ENCODE data around the gene TLE3.

Gene TLE3

DNA sequence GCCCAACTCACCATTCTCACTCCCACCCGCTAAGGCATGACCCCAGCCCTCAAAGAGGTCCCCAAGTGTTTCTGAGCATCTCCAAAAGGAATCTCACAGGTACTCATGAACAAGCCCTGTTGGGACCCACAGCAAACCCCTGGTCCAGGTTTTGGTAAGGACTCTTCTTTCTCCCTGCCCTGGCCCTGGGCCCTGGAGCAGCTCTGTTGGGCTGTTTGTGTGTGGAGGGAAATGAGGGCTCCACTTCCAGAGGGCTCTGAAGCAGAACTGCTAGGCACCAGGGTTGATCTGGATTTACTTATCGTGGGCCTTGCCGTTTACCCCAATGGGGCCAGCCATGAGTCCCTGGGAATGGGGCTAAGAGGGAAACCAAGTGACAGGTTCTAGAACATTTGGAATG, 92.9 kb downstream of the TLE3 start:
- no peak overlapping the region for H3K27ac ChIP-seq (ENCODE audit: low read depth, low read length)
- peaks cover 6 to 11% (median 10%) of the 10 kb centered on the region in 5 donors for H3K9me3 ChIP-seq (ENCODE audit: control insufficient read depth in 5 of 5, low read length in 5 of 5)
- peaks cover 0 to 6% (median 0%) of the 10 kb centered on the region in 5 donors for H3K27me3 ChIP-seq (ENCODE audit: control insufficient read depth in 5 of 5, insufficient read depth in 4 of 5, low read length in 5 of 5)

DNA sequence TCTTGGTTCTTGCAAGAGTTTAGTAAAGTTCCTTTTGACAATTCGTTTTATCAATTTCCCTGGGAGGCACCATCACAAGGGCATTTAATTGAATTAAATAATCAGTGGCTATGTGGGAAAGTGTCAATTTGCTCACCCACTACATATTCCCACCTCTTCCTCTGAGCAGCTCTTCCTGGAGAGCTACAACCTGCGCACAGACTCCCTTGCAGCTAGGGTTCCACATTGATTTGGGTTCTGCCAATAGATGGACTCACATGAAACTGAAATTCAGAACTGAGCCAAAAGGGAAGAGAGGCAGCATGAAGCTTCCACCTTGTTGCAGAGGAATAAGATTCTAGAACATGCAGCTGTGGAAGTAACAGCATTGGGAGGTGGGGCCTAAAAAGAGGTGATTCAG, 94.8 kb downstream of the TLE3 start:
- Histone ChIP-seq H3K36me3 (ENCODE audit: control insufficient read depth in 5 of 5, insufficient read depth in 5 of 5, low read length in 5 of 5) (no peaks in the 10 kb centered on the region), H3K27ac (ENCODE audit: low read depth, low read length) (no peak overlapping the region), H3K9ac (ENCODE audit: low read length in 5 of 5) (no peak overlapping the region), H3K9me3 (ENCODE audit: control insufficient read depth in 5 of 5, low read length in 5 of 5) (peaks cover 6 to 11% (median 10%) of the 10 kb centered on the region in 5 donors), H3K4me3 (ENCODE audit: low read depth in 1 of 5, low read length in 5 of 5) (no peak overlapping the region), H3K27me3 (ENCODE audit: control insufficient read depth in 5 of 5, insufficient read depth in 4 of 5, low read length in 5 of 5) (no peaks in the 10 kb centered on the region), H3K4me1 (ENCODE audit: control insufficient read depth in 5 of 5, insufficient read depth in 5 of 5, low read length in 5 of 5) (no peaks in the 10 kb centered on the region)

More for the DNA sequence above, 92.9 kb downstream of the TLE3 start:
- Histone ChIP-seq H3K9ac (ENCODE audit: low read length in 5 of 5) (no peak overlapping the region), H3K4me1 (ENCODE audit: control insufficient read depth in 5 of 5, insufficient read depth in 5 of 5, low read length in 5 of 5) (no peaks in the 10 kb centered on the region), H3K4me3 (ENCODE audit: low read depth in 1 of 5, low read length in 5 of 5) (no peak overlapping the region), H3K36me3 (ENCODE audit: control insufficient read depth in 5 of 5, insufficient read depth in 5 of 5, low read length in 5 of 5) (no peaks in the 10 kb centered on the region)

DNA sequence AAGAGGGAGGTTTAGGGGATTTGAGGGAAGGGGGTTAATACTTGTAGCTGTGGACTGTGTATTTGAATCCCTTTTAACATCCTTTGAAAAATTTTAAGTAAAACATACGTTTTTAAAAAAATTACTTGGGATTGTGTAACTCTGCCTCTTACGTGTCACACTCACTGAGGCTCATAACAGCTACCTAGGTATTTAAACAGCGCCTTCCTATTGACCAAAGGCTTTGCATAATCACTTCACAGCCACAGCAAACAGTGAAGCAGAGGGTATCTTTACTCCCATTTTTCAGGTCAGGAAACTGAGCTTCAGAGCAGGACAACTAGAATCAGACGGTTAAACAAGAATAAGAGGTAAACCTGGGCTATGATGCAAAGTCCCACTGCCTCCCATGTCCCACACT, 95.9 kb downstream of the TLE3 start:
- Histone ChIP-seq H3K36me3 (ENCODE audit: control insufficient read depth in 5 of 5, insufficient read depth in 5 of 5, low read length in 5 of 5) (no peaks in the 10 kb centered on the region), H3K27ac (ENCODE audit: low read depth, low read length) (no peak overlapping the region), H3K4me3 (ENCODE audit: low read depth in 1 of 5, low read length in 5 of 5) (no peak overlapping the region), H3K9ac (ENCODE audit: low read length in 5 of 5) (no peak overlapping the region), H3K27me3 (ENCODE audit: control insufficient read depth in 5 of 5, insufficient read depth in 4 of 5, low read length in 5 of 5) (no peaks in the 10 kb centered on the region), H3K9me3 (ENCODE audit: control insufficient read depth in 5 of 5, low read length in 5 of 5) (peaks cover 6 to 11% (median 10%) of the 10 kb centered on the region in 5 donors), H3K4me1 (ENCODE audit: control insufficient read depth in 5 of 5, insufficient read depth in 5 of 5, low read length in 5 of 5) (no peaks in the 10 kb centered on the region)

DNA sequence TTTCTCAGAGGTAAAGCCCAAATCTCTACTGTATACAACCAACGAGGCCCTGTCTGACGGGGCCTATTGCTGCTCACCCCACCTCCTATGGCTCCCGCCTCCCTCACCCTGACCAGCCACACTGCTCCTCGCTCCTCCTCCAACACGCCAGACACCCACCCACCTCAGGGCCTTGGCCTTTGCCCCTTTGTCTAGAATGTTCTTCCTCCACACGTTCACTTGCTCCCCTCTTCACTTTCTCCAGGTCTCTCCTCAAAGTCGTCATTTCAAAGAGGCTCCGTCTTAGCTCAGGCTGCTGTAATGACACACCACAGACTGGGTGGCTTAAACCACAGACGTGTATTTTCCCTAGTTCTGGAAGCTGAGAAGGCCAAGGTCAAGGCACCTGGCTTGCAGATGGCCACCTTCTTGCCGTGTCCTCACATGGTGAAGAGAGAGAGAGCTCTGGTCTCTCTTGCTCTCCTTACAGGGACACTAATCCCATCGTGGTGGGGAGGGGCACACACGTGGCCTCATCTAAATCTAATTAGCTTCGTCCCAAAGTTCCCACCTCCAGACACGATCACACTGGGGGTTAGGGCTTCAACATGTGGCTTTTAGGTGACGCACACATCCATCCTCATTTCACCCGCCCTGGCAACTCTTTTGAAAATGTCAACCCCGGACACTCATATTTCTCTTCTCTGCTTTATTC, 98.2 kb downstream of the TLE3 start:
- no peak overlapping the region for H3K27ac ChIP-seq (ENCODE audit: low read depth, low read length)
- H3K27me3 ChIP-seq (ENCODE audit: control insufficient read depth in 5 of 5, insufficient read depth in 4 of 5, low read length in 5 of 5) = peaks cover 0 to 3% (median 0%) of the 10 kb centered on the region in 5 donors
- no peak overlapping the region for H3K9ac ChIP-seq (ENCODE audit: low read length in 5 of 5)

DNA sequence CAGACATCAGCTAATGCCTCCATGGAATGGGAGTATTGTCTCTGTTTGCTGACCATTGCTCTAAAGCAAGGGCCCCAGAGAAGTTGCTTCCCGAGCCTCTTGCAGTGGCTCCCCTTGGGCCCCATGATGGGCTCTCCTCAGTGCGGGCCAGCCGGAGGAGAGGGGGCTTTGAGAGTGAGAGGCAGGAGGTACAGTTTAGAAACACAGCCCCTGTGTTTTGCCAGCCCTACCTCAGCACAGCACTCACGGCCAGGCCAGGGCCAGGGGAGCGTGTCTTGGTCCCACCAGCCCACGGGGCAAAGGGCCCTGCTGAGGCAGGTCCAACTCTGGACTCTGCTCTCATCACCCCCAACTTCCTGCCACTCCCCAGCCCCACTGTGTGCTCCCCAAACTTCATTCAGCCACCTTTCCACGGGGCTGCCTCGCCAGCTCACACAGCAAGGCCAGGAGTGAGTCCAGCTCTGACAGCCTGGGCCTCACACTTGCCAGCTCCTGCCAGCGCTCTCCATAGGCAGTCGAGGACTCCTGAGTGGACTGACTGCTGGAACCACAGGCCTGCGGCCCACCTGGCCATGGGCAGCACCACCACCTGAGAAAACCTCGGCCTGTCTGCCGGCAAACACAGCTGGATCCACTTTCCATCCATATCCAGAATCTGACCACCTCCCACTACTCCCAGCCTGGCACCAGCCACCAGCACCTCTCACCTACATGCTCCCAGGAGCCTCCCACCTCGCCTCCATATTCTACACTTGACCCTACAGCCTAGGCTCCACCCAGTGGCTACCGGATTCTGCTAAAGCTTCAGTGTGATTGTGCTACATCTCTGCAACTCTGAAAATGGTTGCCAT, 99.0 kb downstream of the TLE3 start:
- Histone ChIP-seq H3K9me3 (ENCODE audit: control insufficient read depth in 5 of 5, low read length in 5 of 5) (peaks cover 6 to 16% (median 12%) of the 10 kb centered on the region in 5 donors), H3K36me3 (ENCODE audit: control insufficient read depth in 5 of 5, insufficient read depth in 5 of 5, low read length in 5 of 5) (no peaks in the 10 kb centered on the region), H3K9ac (ENCODE audit: low read length in 5 of 5) (no peak overlapping the region), H3K4me1 (ENCODE audit: control insufficient read depth in 5 of 5, insufficient read depth in 5 of 5, low read length in 5 of 5) (no peaks in the 10 kb centered on the region), H3K27me3 (ENCODE audit: control insufficient read depth in 5 of 5, insufficient read depth in 4 of 5, low read length in 5 of 5) (peaks cover 0 to 3% (median 0%) of the 10 kb centered on the region in 5 donors), H3K27ac (ENCODE audit: low read depth, low read length) (no peak overlapping the region), H3K4me3 (ENCODE audit: low read depth in 1 of 5, low read length in 5 of 5) (no peak overlapping the region)

More for the DNA sequence above, 98.2 kb downstream of the TLE3 start:
- Histone ChIP-seq H3K4me3 (ENCODE audit: low read depth in 1 of 5, low read length in 5 of 5) (no peak overlapping the region), H3K9me3 (ENCODE audit: control insufficient read depth in 5 of 5, low read length in 5 of 5) (peaks cover 6 to 14% (median 10%) of the 10 kb centered on the region in 5 donors), H3K36me3 (ENCODE audit: control insufficient read depth in 5 of 5, insufficient read depth in 5 of 5, low read length in 5 of 5) (no peaks in the 10 kb centered on the region), H3K4me1 (ENCODE audit: control insufficient read depth in 5 of 5, insufficient read depth in 5 of 5, low read length in 5 of 5) (no peaks in the 10 kb centered on the region)

DNA sequence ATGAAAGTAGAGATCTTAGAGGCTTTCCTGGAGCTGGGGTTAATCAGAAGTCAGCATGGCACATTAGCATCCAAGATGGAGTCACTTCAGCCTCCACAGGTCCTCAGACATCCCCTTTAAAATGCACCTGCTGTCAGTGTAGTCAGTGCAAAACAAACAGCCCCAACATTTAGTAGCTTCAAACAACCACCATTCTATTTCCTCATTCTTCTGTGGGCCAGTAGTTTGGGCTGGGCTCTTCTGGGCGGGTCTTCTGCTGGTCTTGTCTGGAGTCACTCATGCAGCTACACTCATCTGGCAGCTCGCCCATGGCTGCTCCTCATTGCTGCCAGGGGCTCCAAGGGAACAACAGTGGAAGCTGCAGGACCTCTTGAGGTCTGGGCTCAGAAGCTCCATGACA, 99.9 kb downstream of the TLE3 start:
- no peaks in the 10 kb centered on the region for H3K36me3 ChIP-seq (ENCODE audit: control insufficient read depth in 5 of 5, insufficient read depth in 5 of 5, low read length in 5 of 5)
- no peaks in the 10 kb centered on the region for H3K4me1 ChIP-seq (ENCODE audit: control insufficient read depth in 5 of 5, insufficient read depth in 5 of 5, low read length in 5 of 5)
- no peak overlapping the region for H3K9ac ChIP-seq (ENCODE audit: low read length in 5 of 5)
- H3K27me3 ChIP-seq (ENCODE audit: control insufficient read depth in 5 of 5, insufficient read depth in 4 of 5, low read length in 5 of 5) = peaks cover 0 to 3% (median 0%) of the 10 kb centered on the region in 5 donors
- H3K4me3 ChIP-seq (ENCODE audit: low read depth in 1 of 5, low read length in 5 of 5) = no peak overlapping the region
- no peak overlapping the region for H3K27ac ChIP-seq (ENCODE audit: low read depth, low read length)
- peaks cover 3 to 12% (median 8%) of the 10 kb centered on the region in 5 donors for H3K9me3 ChIP-seq (ENCODE audit: control insufficient read depth in 5 of 5, low read length in 5 of 5)

Measured in subcutaneous abdominal adipose tissue (tissue), 5 donors.